Upper lobe of left lung (tissue), 4 donors: Measurements from ENCODE around the gene ERI3.

ENCODE experiments used
- CTCF ChIP-seq, 6 experiments: fragments of 450-650 bp in 4 of 6; fragments of 200-600 bp in 2 of 6; sonication (generic) in 2 of 6; IDR thresholded peaks; one replicate each; pipeline ENCODE4 v1.5.1; 2016 to 2019; ENCODE audit warnings: antibody characterized with exemption in 6 of 6
- POLR2A ChIP-seq, 4 donors: fragments of 450-650 bp; IDR thresholded peaks; one replicate each; pipeline ENCODE4 v1.5.1; 2016 to 2017; ENCODE audit warnings: antibody characterized with exemption in 4 of 4, mild to moderate bottlenecking in 2 of 4
- POLR2AphosphoS5 ChIP-seq, 2 donors: sonication (generic); formaldehyde crosslinking; IDR thresholded peaks; one replicate each; pipeline ENCODE4 v1.5.1; 2017; ENCODE audit warnings: antibody characterized with exemption in 2 of 2

DNA sequence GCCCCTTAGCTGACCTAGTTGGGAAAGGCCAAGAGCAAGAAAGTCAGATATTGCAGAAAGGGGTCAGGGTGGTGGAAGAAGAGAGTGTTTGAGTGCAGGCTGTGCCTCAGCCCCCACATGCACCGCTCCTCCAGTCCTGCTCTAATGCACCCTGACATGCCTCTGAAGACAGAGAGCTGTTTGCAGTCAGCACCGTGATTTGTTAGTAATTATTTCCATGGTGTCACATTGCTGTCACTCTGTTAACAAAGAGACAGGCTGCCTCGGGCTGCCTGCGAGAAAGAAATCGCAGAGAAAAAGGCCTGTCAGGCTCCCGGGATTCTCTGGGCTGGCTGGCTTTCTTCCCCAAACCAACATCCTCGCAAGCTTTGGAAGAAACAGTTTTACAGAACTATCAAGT is 58.3 kb downstream of the ERI3 start:
- TF ChIP-seq POLR2A (IDR thresholded peaks at IDR 0.05) (no peak), CTCF (IDR thresholded peaks at IDR 0.05) (no peak), POLR2AphosphoS5 (IDR thresholded peaks at IDR 0.05) (no peak)
